Measurements from ENCODE around the gene SLC30A7.
"Not testable (repeated sequence)": the region's sequence is repeated elsewhere in the genome, so short reads cannot be mapped to it uniquely, and the experiment has no call there.

The SLC30A7 gene

GRCh38 chr1:100895540-100896480 lies at the start of gene SLC30A7:
TSS of gene SLC30A7 (plus strand) at chr1:100896090. CDS start at chr1:100896263, 173 bp downstream.
- peak; percentile 93 to 96 for DNase-seq (ENCODE audit: low read depth in 2 of 2)

GRCh38 chr1:100847361-100848082 lies 48.4 kb upstream of the SLC30A7 start:
- no peak for DNase-seq (ENCODE audit: low read depth in 2 of 2)

- DNase-seq (ENCODE audit: low read depth in 2 of 2), result no peak
Measured at GRCh38 chr1:100851726-100852125, 44.2 kb upstream of the SLC30A7 start.

DNA sequence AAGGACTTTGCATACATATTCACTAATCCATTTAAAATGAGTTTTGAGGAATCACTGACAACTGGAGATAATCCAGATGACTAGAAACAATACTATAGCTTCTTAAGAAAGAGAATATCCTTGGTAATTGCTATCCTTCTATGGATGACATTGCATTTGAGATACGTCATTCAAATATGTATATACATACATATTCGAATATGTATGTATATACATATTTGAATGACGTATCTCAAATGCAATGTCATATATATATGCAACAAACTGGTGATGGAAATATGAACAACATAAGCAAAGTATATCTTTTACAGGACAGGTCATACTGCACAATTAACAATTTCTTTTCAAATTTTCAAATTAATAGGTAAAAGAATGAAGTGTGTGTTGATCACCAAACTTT lies 42.9 kb upstream of the SLC30A7 start:
- DNase-seq (ENCODE audit: low read depth in 2 of 2), result no peak

DNA sequence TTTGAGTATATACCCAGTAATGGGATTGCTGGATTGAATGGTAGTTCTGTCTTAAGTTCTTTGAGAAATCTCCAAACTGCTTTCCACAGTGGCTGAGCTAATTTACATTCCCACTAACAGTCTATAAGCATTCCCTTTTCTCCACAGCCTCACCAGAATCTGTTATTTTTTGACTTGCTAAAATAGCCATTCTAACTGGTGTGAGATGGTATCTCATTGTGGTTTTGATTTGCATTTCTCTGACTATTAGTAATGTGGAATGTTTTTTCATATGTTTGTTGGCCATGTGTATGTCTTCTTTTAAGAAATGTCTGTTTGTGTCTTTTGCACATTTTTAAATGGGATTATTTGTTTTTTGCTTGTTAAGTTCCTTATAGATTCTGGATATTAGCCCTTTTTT lies 40.8 kb upstream of the SLC30A7 start:
- DNase-seq (ENCODE audit: low read depth in 2 of 2), result not testable (repeated sequence)

- DNase-seq (ENCODE audit: low read depth in 2 of 2), result no peak
Measured at GRCh38 chr1:100860397-100860991, 35.4 kb upstream of the SLC30A7 start.

DNA sequence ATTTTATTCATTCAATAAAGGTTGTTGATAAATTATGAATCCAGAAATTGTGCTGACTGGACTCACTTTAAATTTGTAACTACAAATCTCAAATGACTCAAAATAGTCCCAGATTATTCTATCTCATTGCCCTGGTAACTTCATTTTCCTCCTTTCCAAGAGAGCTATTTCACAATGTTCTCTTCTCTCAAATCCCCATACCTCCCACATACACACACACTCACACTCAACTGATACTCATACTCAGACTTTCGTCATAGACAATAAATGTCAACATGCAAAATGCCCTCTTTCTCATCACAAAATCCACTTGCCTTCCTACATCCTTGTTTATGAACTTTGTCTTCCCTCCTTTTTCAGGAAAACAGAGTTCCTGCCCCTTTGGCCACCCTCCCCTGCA lies 34.5 kb upstream of the SLC30A7 start:
- DNase-seq (ENCODE audit: low read depth in 2 of 2), result no peak

GRCh38 chr1:100862591-100862990 lies 33.3 kb upstream of the SLC30A7 start:
- no peak for DNase-seq (ENCODE audit: low read depth in 2 of 2)

DNA sequence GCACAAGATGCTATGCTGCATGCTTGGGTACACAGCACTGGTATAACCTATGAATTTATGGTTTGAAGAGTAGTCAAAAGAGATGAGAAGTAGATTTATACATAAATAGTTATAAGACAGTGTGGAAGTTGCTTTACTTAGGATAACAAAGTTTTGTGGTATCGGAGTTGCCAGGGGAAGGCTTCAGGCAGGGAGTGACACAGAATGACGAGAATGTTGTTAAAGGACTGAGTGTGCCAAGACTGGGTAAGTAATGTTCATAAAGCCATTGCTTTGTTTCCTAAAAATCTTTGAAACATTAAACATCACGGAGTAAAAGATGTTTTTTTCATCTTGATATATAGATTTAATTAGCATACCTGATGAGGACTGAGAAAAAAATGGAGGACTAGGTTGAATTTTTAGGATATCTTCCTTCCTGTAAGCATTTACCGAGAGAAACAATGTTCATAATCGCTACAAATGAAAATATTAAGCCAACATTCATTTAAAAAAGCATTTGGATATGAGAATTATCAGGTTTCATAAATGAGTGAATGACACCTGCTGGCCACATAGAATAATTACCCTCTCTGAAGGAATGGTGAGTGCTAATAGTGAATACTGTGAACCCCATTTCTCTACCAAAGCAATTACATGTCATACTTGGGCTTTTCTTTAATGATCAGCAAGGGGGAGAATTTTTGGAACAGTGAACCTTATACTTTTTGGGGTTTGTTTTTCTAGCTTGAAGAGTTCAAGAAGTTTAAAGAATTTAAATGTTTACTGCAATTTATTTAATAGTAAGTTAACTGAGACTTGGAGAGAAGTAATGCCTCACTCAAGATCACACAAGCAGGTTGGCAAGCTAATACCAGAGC lies 29.6 kb upstream of the SLC30A7 start:
- DNase-seq (ENCODE audit: low read depth in 2 of 2), result no peak

GRCh38 chr1:100866901-100867206 lies 29.0 kb upstream of the SLC30A7 start:
- DNase-seq (ENCODE audit: low read depth in 2 of 2), result no peak

- no peak for DNase-seq (ENCODE audit: low read depth in 2 of 2)
Measured at GRCh38 chr1:100868364-100868995, 27.4 kb upstream of the SLC30A7 start.

- DNase-seq (ENCODE audit: low read depth in 2 of 2), result no peak
Measured at GRCh38 chr1:100869996-100870395, 25.9 kb upstream of the SLC30A7 start.

DNA sequence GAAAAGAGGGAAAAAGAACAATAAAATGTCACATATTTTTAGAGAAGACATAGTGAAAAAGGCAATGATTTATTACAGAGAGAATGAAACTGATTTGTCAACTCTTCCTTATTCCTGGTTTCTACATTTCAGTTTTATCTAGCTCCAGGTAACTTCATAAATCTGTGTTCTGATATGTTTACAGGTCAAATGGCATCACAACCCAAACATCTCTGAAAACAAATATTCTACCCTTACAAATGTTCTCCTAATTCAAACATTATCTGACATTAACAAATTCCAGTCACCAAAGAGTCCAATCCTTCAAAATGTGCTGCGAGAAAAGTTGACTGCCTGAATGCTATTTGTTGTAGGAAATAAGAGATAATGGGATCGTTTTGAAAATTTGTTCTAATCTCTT lies 21.5 kb upstream of the SLC30A7 start:
- no peak for DNase-seq (ENCODE audit: low read depth in 2 of 2)

DNA sequence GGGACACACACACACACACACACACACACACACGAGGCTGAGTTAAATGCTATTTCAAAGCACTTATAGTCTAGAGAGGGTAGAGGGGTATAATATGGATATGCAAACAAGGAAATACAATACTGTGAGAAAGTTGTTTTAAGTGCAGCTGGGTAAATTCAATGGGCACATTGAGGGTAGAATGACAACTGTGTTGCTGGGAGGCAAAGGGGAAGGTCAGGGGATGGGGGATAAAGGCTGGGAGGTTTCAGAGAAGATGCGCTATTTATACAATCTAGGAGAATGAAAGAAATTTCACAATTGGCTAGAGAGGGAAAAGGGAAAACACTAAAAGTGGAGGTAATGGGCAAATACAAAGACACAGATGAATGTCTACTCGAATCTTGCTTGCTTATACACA lies 20.7 kb upstream of the SLC30A7 start:
- no peak for DNase-seq (ENCODE audit: low read depth in 2 of 2)

DNA sequence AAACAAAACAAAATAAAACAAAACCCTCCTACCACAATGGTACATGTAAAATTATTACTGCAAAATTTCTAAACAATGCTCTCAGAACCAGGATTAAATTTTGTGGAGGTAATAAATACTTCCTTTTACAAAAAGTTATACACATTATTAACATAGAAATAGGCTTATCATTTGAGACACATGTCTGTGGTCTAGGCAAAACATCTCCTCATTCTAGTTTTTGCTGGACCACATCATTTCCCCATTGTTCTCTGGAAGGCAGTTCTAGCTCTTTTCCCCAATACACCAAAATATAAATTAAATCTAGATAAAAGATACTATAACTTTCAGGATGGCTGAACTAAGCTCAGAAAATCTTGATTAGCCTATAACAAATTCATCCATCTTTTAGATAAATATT lies 19.6 kb upstream of the SLC30A7 start:
- no peak for DNase-seq (ENCODE audit: low read depth in 2 of 2)

DNA sequence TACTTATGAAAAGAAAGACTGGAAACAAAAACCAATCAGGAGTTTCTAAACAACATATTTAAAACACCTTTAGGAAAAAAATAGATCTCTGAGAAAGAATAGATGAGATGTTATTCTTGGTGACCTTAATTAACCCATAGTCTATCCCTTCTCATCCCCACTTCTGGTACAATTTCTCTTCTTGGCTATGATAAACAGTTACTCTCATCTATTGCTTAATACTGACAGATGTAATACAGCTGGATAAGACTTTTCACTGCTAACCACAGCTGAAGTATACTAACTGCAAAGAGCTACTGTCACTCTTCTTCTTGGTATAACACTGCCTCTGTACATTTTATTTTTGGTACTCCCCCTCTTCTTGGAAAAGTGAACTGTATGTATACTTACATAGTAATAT lies 16.5 kb upstream of the SLC30A7 start:
- no peak for DNase-seq (ENCODE audit: low read depth in 2 of 2)

DNA sequence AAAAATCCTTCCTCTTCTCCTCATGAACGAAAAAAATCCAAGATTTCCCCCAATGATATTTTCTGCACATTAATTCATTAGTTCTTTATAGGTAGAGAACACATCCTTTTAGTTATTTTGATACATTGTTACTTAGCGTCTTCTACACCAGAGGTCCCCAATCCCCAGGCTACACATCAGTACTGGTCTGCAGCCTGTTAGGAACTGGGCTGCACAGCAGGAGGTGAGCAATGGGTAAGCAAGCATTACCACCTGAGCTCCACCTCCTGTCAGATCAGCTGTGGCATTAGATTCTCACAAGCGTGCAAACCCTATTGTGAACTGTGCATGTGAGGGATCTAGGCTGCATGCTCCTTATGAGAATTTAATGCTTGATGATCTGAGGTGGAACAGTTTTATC lies 14.2 kb upstream of the SLC30A7 start:
- DNase-seq (ENCODE audit: low read depth in 2 of 2), result no peak

DNA sequence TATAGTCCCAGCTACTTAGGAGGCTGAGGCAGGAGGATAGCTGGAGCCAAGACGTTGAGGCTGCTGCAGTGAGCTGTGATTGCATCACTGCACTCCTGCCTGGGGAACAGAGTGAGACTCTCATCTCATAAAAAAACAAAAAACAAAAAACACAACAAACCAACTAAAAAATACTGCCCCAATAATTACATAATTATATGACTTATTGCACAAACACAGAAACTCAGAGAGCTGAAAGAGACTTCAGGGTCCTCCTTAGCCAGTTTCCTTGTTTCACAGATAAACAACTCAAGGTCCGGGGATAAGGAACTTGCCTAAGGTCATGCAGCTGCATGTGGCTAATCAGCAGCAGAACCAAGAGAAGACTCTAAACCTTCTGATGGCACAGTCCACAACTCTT lies 13.2 kb upstream of the SLC30A7 start:
- DNase-seq (ENCODE audit: low read depth in 2 of 2), result no peak

GRCh38 chr1:100883963-100884362 lies 11.9 kb upstream of the SLC30A7 start:
- no peak for DNase-seq (ENCODE audit: low read depth in 2 of 2)

DNA sequence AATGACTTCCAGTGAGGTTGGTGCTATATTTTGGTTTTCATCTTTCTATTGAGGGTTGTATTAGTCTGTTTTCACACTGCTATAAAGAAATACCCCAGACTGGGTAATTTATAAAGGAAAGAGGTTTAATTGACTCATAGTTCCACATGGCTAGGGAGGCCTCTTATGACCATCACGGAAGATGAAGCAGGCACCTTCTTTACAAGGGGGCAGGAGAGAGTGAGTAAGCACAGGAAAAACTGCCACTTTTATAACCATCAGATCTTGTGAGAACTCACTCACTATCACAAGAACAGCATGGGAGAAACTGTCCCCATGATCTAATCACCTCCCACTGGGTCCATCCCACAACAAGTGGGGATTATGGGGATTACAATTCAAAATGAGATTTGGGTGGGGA lies 6.9 kb upstream of the SLC30A7 start:
- DNase-seq (ENCODE audit: low read depth in 2 of 2), result not testable (repeated sequence)

DNA sequence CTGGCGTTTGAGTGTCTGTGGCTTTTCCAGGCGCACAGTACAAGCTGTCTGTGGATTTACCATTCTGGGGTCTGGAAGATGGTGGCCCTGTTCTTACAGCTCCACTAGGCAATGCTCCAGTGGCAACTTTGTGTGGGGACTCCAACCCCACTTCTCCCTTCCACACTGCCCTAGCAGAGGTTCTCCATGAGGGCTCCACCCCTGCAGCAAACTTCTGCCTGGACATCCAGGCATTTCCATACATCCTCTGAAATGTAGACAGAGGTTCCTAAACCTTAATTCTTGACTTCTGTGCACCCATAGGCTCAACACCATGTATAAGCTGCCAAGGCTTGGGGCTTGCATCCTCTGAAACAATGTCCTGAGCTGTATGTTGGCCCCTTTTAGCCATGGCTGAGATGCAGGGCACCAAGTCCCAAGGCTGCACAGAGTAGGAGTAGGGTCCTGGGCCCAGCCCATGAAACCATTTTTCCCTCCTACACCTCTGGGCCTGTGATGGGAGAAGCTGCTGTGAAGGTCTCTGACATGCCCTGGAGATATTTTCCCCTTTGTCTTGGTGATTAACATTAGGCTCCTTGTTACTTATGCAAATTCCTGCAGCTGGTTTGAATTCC lies 5.9 kb upstream of the SLC30A7 start:
- not testable (repeated sequence) for DNase-seq (ENCODE audit: low read depth in 2 of 2)

Measured in stimulated activated CD4-positive, alpha-beta T cell treated with anti-CD3 and anti-CD28 coated beads, Interleukin-15, amount 100 ng/mL, for 48 hours (primary cell).